Brain microvascular endothelial cell (primary cell): ENCODE data around the gene TMEM119.

Experiments used
- DNase-seq: peaks from one replicate; pipeline ENCODE4 v3.0.0-alpha.2; 2020
- H3K27ac ChIP-seq: fragments of 250-450 bp; sonication (Bioruptor Pico); 2 replicates; pipeline ENCODE4 v1.5.1; 2020; ENCODE audit warnings: mild to moderate bottlenecking, moderate library complexity
- H3K27me3 ChIP-seq: fragments of 250-450 bp; sonication (Bioruptor Pico); replicated peaks from 2 replicates; pipeline ENCODE4 v1.5.1; 2020; ENCODE audit warnings: mild to moderate bottlenecking
- H3K36me3 ChIP-seq: fragments of 250-450 bp; sonication (Bioruptor Pico); replicated peaks from 2 replicates; pipeline ENCODE4 v1.5.1; 2020; ENCODE audit warnings: mild to moderate bottlenecking
- H3K4me3 ChIP-seq: 2 replicates; pipeline ENCODE4 v1.5.1; 2011; ENCODE audit warnings: low read depth, mild to moderate bottlenecking, control low read depth, low read length, moderate library complexity
- in situ Hi-C: cut with HindIII; loops from 2 replicates; pipeline ENCODE4 v1.10.0; 2017; ENCODE audit warnings: low sequenced_read_pairs, low pct_ligation_motif_present
- TF ChIP-seq, protein P1 (sequence below): IDR thresholded peaks from 2 replicates; pipeline ENCODE4 v1.5.1; 2011; ENCODE audit warnings: low read depth, mild to moderate bottlenecking, moderate library complexity, low read length, control low read depth, inconsistent platforms; ENCODE audit errors: missing control alignments

TMEM119 gene

DNA sequence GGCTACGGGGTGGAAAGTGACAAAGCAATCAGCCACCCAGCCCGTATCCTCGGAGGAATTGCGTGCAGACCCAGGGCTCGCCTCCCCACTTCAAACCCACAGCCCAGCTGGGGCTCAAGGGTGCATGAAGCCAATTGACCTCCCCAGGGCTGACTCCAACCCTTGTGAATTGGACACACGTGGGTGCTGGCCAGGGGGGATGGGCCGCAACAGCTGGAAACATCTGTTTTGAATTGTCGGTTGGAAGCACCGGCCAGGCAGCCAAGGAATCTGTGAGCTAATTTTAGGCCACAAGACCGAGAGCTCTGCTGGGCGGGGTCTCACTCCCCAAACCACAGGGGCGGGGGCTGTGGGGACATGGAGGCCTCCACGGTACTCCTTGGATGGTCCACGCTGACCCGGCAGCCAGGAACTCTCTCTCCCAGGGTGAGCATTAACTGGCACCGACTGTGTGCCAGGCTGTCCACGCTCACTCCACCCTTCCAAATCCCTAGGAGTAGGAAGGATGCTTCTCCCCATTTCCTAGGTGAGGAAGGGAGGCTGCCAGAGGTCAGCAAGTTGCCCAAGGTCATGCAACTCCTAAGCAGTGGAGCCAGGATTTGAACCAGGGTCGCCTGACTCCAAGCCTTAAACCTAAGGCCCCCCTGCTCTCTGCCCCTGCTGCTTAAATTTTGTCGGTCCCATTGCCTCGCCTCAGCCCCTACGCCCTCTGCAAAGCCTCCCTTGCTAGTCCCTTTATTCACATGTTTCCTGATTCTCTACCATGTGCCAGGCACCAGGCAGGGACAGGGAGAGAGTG, 11.9 kb upstream of the TMEM119 start:
- peak; percentile 68 for DNase-seq
- no peak overlapping the region for H3K27ac ChIP-seq
- H3K36me3 ChIP-seq: no peaks in the 10 kb centered on the region
- H3K27me3 ChIP-seq: no peaks in the 10 kb centered on the region
- TF ChIP-seq, protein P1, sequence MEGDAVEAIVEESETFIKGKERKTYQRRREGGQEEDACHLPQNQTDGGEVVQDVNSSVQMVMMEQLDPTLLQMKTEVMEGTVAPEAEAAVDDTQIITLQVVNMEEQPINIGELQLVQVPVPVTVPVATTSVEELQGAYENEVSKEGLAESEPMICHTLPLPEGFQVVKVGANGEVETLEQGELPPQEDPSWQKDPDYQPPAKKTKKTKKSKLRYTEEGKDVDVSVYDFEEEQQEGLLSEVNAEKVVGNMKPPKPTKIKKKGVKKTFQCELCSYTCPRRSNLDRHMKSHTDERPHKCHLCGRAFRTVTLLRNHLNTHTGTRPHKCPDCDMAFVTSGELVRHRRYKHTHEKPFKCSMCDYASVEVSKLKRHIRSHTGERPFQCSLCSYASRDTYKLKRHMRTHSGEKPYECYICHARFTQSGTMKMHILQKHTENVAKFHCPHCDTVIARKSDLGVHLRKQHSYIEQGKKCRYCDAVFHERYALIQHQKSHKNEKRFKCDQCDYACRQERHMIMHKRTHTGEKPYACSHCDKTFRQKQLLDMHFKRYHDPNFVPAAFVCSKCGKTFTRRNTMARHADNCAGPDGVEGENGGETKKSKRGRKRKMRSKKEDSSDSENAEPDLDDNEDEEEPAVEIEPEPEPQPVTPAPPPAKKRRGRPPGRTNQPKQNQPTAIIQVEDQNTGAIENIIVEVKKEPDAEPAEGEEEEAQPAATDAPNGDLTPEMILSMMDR: no peak
- H3K4me3 ChIP-seq: no peak overlapping the region
- in situ Hi-C loops: no loop called here

DNA sequence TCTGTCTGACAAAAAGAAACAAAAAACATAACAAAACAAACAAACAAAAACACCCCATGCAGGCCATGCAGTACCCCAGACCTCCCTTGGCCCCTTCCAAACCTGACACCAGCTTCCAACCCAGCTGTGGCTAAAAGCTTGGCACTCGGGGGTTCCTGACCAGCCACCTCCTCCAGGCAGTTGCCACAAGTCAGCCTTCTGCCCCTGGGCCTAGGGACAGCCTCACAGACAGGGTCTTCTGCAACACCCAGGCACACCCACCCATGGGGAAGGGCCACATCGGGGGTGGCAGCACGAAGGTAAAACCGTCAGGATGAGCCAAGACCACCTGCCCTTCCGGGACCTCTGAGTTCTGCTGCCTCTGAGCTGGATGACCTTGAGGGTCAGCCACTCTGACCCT, 10.7 kb upstream of the TMEM119 start:
- H3K27ac ChIP-seq: no peak overlapping the region
- in situ Hi-C loops: no loop called here
- no peaks in the 10 kb centered on the region for H3K36me3 ChIP-seq
- H3K27me3 ChIP-seq: no peaks in the 10 kb centered on the region
- TF ChIP-seq, protein P1: no peak
- no peak for DNase-seq
- H3K4me3 ChIP-seq: no peak overlapping the region

DNA sequence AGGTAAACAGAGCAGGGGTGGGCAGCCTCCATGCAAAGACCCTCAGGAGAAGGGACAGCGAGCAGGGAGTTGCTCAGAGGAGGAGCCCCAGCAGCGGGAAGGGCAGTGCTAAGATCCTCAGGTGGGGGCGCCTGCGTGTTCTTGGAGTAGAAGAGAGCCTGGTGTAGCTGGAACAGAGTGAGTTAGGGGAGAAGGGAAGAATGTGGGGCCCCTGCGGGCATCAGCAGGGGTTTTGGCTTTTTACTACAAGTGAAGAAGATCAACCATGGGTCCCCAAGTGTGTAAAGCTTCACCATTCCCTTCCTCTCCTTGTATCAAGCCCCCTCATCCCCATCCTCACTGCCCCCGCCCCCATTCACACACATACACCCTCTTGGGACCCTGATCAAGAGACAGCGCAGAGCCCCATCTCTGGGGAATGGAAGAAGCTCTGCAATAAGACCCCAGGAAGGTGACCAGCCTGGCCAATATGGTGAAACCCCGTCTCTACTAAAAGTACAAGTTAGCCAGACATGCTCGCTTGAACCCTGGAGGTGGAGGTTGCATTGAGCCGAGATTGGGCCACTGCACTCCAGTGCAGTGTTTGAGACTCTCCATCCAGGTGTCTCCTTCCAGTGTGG, 10.2 kb upstream of the TMEM119 start:
- Histone ChIP-seq H3K27ac (no peak overlapping the region), H3K36me3 (no peaks in the 10 kb centered on the region), H3K27me3 (no peaks in the 10 kb centered on the region), H3K4me3 (no peak overlapping the region)
- in situ Hi-C loops: no loop called here
- TF ChIP-seq, protein P1: no peak
- no peak for DNase-seq

DNA sequence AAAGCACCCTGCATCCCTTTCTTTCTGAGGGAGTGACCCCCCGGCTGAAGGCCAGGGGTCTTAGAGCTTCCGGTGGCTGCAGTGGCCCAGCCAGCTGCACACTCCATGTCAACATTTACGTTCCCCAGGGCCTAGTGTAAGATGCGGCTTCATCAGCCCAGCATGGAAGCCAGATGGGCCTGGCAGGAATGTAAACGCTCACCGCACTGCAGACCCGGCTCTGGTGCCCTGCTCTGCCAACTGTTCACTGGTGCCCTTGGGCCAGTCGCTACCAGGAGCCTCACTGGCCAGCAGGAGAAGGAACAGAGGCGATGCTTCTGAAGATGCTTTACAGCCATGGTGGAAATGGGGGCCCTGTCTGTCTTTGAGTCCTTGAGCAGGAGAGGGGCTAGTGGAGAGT, 8.6 kb upstream of the TMEM119 start:
- Histone ChIP-seq H3K27me3 (no peaks in the 10 kb centered on the region), H3K36me3 (no peaks in the 10 kb centered on the region), H3K4me3 (no peak overlapping the region), H3K27ac (no peak overlapping the region)
- DNase-seq: no peak
- TF ChIP-seq, protein P1: no peak
- in situ Hi-C loops: no loop called here

DNA sequence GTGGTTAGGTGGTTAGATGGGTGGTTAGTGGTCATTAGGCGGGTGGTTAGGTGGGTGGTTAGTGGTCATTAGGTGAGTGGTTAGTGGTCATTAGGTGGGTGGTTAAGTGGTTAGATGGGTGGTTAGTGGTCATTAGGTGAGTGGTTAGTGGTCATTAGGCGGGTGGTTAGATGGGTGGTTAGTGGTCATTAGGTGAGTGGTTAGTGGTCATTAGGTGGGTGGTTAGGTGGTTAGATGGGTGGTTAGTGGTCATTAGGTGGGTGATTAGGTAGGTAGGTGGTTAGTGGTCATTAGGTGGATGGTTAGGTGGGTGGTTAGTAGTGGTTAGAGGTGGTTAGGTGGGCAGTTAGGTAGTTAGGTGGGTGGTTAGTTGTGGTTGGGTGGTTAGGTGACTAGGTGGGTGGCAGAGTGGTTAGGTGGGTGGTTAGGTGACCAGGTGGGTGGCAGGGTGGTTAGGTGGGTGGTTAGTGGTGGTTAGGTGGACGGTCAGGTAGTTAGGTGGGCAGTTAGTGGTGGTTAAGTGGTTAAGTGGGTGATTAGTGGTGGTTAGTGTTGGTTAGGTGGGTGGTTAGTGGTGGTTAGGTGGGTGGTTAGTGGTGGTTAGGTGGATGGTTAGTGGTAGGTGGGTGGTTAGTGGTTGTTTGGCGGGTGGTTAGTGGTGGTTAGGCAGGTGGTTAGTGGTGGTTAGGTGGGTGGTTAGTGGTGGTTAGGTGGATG, 8.0 kb upstream of the TMEM119 start:
- TF ChIP-seq, protein P1: no peak
- Histone ChIP-seq H3K27ac (no peak overlapping the region), H3K27me3 (no peaks in the 10 kb centered on the region), H3K36me3 (no peaks in the 10 kb centered on the region), H3K4me3 (no peak overlapping the region)
- in situ Hi-C loops: no loop called here
- no peak for DNase-seq
